ENCODE results near the gene MACROD2. TPM values are rescaled to one million over a fixed set of nuclear protein-coding genes. Genes with fewer than 3 reads are reported as not detected.
"Not testable (repeated sequence)": the region's sequence is repeated elsewhere in the genome, so short reads cannot be mapped to it uniquely, and the experiment has no call there.

The MACROD2 gene
- 3.9 TPM for polyA plus RNA-seq (ENCODE audit: insufficient read length)

GRCh38 chr20:13995086-13995665 lies at the start of gene MACROD2:
Gene MACROD2, plus strand, starts transcription at chr20:13995516.
- DNase-seq, result peak; percentile 84

- no peak for DNase-seq
These were observed 47.6 kb upstream of the MACROD2 start for GRCh38 chr20:13947719-13948118.

GRCh38 chr20:13953227-13953626 lies 42.1 kb upstream of the MACROD2 start:
- no peak for DNase-seq

GRCh38 chr20:13960119-13960518 lies 35.2 kb upstream of the MACROD2 start:
- no peak for DNase-seq

GRCh38 chr20:13960525-13960924 lies 34.8 kb upstream of the MACROD2 start:
- DNase-seq, result no peak

GRCh38 chr20:13984211-13984610 lies 11.1 kb upstream of the MACROD2 start:
- DNase-seq, result no peak

- no peak for DNase-seq
These were observed 4.9 kb upstream of the MACROD2 start, which contains the start of gene SEL1L2 for GRCh38 chr20:13990465-13990864. Gene SEL1L2, minus strand, starts transcription at chr20:13990614. Its CDS starts 80 bp downstream, at chr20:13990534.

GRCh38 chr20:13991311-13991710 lies 4.0 kb upstream of the MACROD2 start:
- DNase-seq, result no peak

GRCh38 chr20:13991955-13992354 lies 3.4 kb upstream of the MACROD2 start:
- not testable (repeated sequence) for DNase-seq

- DNase-seq, result peak; percentile 33
These were observed 525 bp downstream of the MACROD2 start for GRCh38 chr20:13995841-13996240.

- DNase-seq, result no peak
These were observed 949 bp downstream of the MACROD2 start for GRCh38 chr20:13996265-13996664.

- no peak for DNase-seq
These were observed 5.6 kb downstream of the MACROD2 start for GRCh38 chr20:14000917-14001316.

GRCh38 chr20:14005996-14006395 lies 10.7 kb downstream of the MACROD2 start:
- DNase-seq, result no peak

GRCh38 chr20:14009208-14009607 lies 13.9 kb downstream of the MACROD2 start:
- DNase-seq, result no peak

GRCh38 chr20:14012671-14013070 lies 17.4 kb downstream of the MACROD2 start:
- DNase-seq, result no peak

GRCh38 chr20:14030991-14031390 lies 35.7 kb downstream of the MACROD2 start:
- no peak for DNase-seq

- DNase-seq, result no peak
These were observed 38.0 kb downstream of the MACROD2 start for GRCh38 chr20:14033310-14033709.

- DNase-seq, result no peak
These were observed 41.3 kb downstream of the MACROD2 start for GRCh38 chr20:14036567-14036966.

GRCh38 chr20:14044712-14045276 lies 49.5 kb downstream of the MACROD2 start:
- DNase-seq, result not testable (repeated sequence)

- DNase-seq, result no peak
These were observed 51.2 kb downstream of the MACROD2 start for GRCh38 chr20:14046534-14046933.

GRCh38 chr20:14049111-14049510 lies 53.8 kb downstream of the MACROD2 start:
- DNase-seq, result no peak

GRCh38 chr20:14051454-14051853 lies 56.1 kb downstream of the MACROD2 start:
- DNase-seq, result no peak

- DNase-seq, result peak; percentile 65
These were observed 59.9 kb downstream of the MACROD2 start for GRCh38 chr20:14055127-14055742.

- DNase-seq, result no peak
These were observed 66.9 kb downstream of the MACROD2 start for GRCh38 chr20:14062171-14062570.
